Measurements from ENCODE around the gene SCFD2.

GRCh38 chr4:52884994-52885393 lies 480.9 kb downstream of the SCFD2 start:
- TF ChIP-seq EHF (CRISPR knock-in tag; IDR thresholded peaks at IDR 0.05), result no peak
- no peak for TF ChIP-seq CTCF (IDR thresholded peaks at IDR 0.05)
- TF ChIP-seq POLR2A (IDR thresholded peaks at IDR 0.05; ENCODE audit: low read length), result no peak
- no peak for TF ChIP-seq ESRRA (IDR thresholded peaks at IDR 0.05; ENCODE audit: borderline replicate concordance, low read length)
- no peak for TF ChIP-seq ZFP36 (IDR thresholded peaks at IDR 0.05; ENCODE audit: borderline replicate concordance, partially characterized antibody)
- no peak for TF ChIP-seq NR3C1 (IDR thresholded peaks at IDR 0.05)
- TF ChIP-seq CBX2 (IDR thresholded peaks at IDR 0.05; ENCODE audit: borderline replicate concordance, low read depth), result no peak
- TF ChIP-seq NFE2L2 (conservative IDR thresholded peaks at IDR 0.05; ENCODE audit: low read length), result no peak
- no peak for TF ChIP-seq MAX (IDR thresholded peaks at IDR 0.05)
- no peak for TF ChIP-seq JUN (IDR thresholded peaks at IDR 0.05)
- no peak for TF ChIP-seq SMC3 (IDR thresholded peaks at IDR 0.05)
- TF ChIP-seq RCOR1 (IDR thresholded peaks at IDR 0.05; ENCODE audit: low read depth, low read length), result no peak
- TF ChIP-seq MAZ (IDR thresholded peaks at IDR 0.05; ENCODE audit: borderline replicate concordance, low read depth, low read length), result no peak
- no peak for TF ChIP-seq RAD21 (conservative IDR thresholded peaks at IDR 0.05 in 1 of 2, IDR thresholded peaks at IDR 0.05 in 1 of 2)
